HG03025 (cell line): ENCODE data around the gene XCL1.

Experiments
- ATAC-seq: cut with Tn5 transposase; IDR thresholded peaks from one replicate; pipeline ENCODE4 v1.9.1; 2021; ENCODE audit warnings: mild to moderate bottlenecking, moderate library complexity; ENCODE audit not compliant: unreplicated experiment, low FRiP score

XCL1 gene

GRCh38 chr1:168629466-168629865, 53.1 kb downstream of the XCL1 start:
- no peak for ATAC-seq
